B cell (primary cell): ENCODE measurements around the gene P3H3. TPM values are rescaled to one million over a fixed set of nuclear protein-coding genes. Genes with fewer than 3 reads are reported as not detected.
"Not testable (repeated sequence)": the region's sequence is repeated elsewhere in the genome, so short reads cannot be mapped to it uniquely, and the experiment has no call there.

Experiments used
- ATAC-seq: fragments of 200-7000 bp; cut with Tn5 transposase; one replicate; pipeline ENCODE4 v1.10.0; 2021; ENCODE audit warnings: low read depth, mild to moderate bottlenecking, moderate number of reproducible peaks, moderate library complexity
- CTCF ChIA-PET: fragments of 350-600 bp; sonication (Branson Sonifier 250); formaldehyde crosslinking; loops from one replicate; lab custom pipeline; 2021; ENCODE audit warnings: antibody characterized with exemption, inconsistent platforms; lab: Charles Lee
- POLR2A ChIA-PET: fragments of 350-600 bp; sonication (Branson Sonifier 250); formaldehyde crosslinking; loops from one replicate; lab custom pipeline; 2021; ENCODE audit warnings: antibody characterized with exemption; lab: Charles Lee
- DNase-seq: peaks from one replicate; pipeline ENCODE4 v3.0.0; 2013
- H2AFZ ChIP-seq: 2 replicates; pipeline ENCODE4 v1.6.1; 2012; ENCODE audit warnings: mild to moderate bottlenecking, low read depth, low read length; ENCODE audit not compliant: insufficient read depth, poor library complexity, severe bottlenecking
- H3K27ac ChIP-seq, 2 donors: 1 replicate in 1 of 2; 2 replicates in 1 of 2; pipeline ENCODE4 v1.5.1; 2012 to 2013; ENCODE audit warnings: low read length in 2 of 2, mild to moderate bottlenecking in 2 of 2, moderate library complexity in 1 of 2
- H3K27me3 ChIP-seq, 4 experiments: fragments of 200-600 bp in 1 of 4; sonication (generic) in 1 of 4; replicated peaks in 1 of 4; 1 replicate in 2 of 4; 2 replicates in 2 of 4; pipeline versions ENCODE4 v1.6.1 to v1.7.0; 2013 to 2016; ENCODE audit warnings: low read length in 3 of 4, mild to moderate bottlenecking in 2 of 4, mixed read lengths in 1 of 4, moderate library complexity in 1 of 4; ENCODE audit not compliant: insufficient read depth in 4 of 4, control insufficient read depth in 3 of 4; ENCODE audit errors: control extremely low read depth in 1 of 4
- H3K36me3 ChIP-seq, 2 experiments: replicated peaks in 1 of 2; 1 replicate in 1 of 2; 2 replicates in 1 of 2; pipeline versions ENCODE4 v1.6.1 to v1.7.1; 2013; ENCODE audit warnings: low read length in 1 of 2; ENCODE audit not compliant: insufficient read depth in 2 of 2, control insufficient read depth in 1 of 2; ENCODE audit errors: control extremely low read depth in 1 of 2, extremely low read depth in 1 of 2
- H3K4me1 ChIP-seq, 2 donors: fragments of 200-600 bp in 1 of 2; sonication (generic) in 1 of 2; 1 replicate in 1 of 2; 2 replicates in 1 of 2; pipeline versions ENCODE4 v1.5.1 to v1.6.1; 2013 to 2017; ENCODE audit warnings: low read length in 2 of 2; ENCODE audit not compliant: control insufficient read depth in 2 of 2, insufficient read depth in 2 of 2
- H3K4me2 ChIP-seq: replicated peaks from 2 replicates; pipeline ENCODE3; 2012; ENCODE audit warnings: mild to moderate bottlenecking, low read depth, low read length; ENCODE audit not compliant: poor library complexity, severe bottlenecking
- H3K4me3 ChIP-seq, 5 experiments: fragments of 200-600 bp in 1 of 5; sonication (generic) in 1 of 5; 1 replicate in 3 of 5; 2 replicates in 2 of 5; pipeline versions ENCODE4 v1.5.1 to v1.7.0; 2011 to 2016; ENCODE audit warnings: low read length in 4 of 5, mild to moderate bottlenecking in 4 of 5, low read depth in 2 of 5, control low read depth in 1 of 5, moderate library complexity in 1 of 5; ENCODE audit not compliant: insufficient read depth in 1 of 5; ENCODE audit errors: control extremely low read depth in 1 of 5, extremely low read depth in 1 of 5
- H3K79me2 ChIP-seq: fragments of 200-600 bp; sonication (generic); one replicate; pipeline ENCODE4 v1.6.0; 2016; ENCODE audit warnings: low read length; ENCODE audit not compliant: control insufficient read depth, insufficient read depth
- H3K9ac ChIP-seq: fragments of 200-600 bp; sonication (generic); 2 replicates; pipeline ENCODE4 v1.6.1; 2017; ENCODE audit warnings: mild to moderate bottlenecking, low read length, moderate library complexity
- H3K9me3 ChIP-seq, 3 donors: one replicate each; pipeline versions ENCODE4 v1.6.1 to v1.7.1; 2013; ENCODE audit warnings: low read length in 2 of 3; ENCODE audit not compliant: control insufficient read depth in 2 of 3, insufficient read depth in 1 of 3; ENCODE audit errors: control extremely low read depth in 1 of 3
- H4K20me1 ChIP-seq: 2 replicates; pipeline ENCODE4 v1.6.0; 2012; ENCODE audit warnings: mild to moderate bottlenecking, low read length; ENCODE audit not compliant: insufficient read depth, control insufficient read depth, poor library complexity, severe bottlenecking
- H3K27ac Mint-ChIP-seq: one replicate; pipeline ENCODE4 v1.8.0; 2021; ENCODE audit warnings: mixed read lengths
- H3K27me3 Mint-ChIP-seq: one replicate; pipeline ENCODE4 v1.8.0; 2021; ENCODE audit warnings: mixed read lengths
- H3K4me1 Mint-ChIP-seq: one replicate; pipeline ENCODE4 v1.8.0; 2021; ENCODE audit warnings: mixed read lengths
- H3K4me3 Mint-ChIP-seq: one replicate; pipeline ENCODE4 v1.8.0; 2021; ENCODE audit warnings: mixed read lengths
- H3K9me3 Mint-ChIP-seq: one replicate; pipeline ENCODE4 v1.8.0; 2022; ENCODE audit warnings: mixed read lengths; ENCODE audit not compliant: insufficient read depth
- EZH2 ChIP-seq: IDR thresholded peaks from 2 replicates; pipeline ENCODE4 v1.6.1; 2012; ENCODE audit warnings: borderline replicate concordance, low read depth, mild to moderate bottlenecking, moderate library complexity, low read length; ENCODE audit not compliant: insufficient read depth, poor library complexity, severe bottlenecking
- WGBS: methylation state at CpG from one replicate; pipeline ENCODE4 v1.1.5; 2013; ENCODE audit warnings: missing lambda C conversion rate; ENCODE audit not compliant: insufficient coverage; 5-methylcytosine and 5-hydroxymethylcytosine counted together
- intact Hi-C: fragments of 100-400 bp; cut with micrococcal nuclease; formaldehyde crosslinking; loops from one replicate; pipeline ENCODE4 v1.10.0; 2022
- polyA plus RNA-seq: library from polyadenylated mRNA; depleted of rRNA; stranded (reverse); fragments of >200 nt; gene quantifications from 2 replicates; pipeline ENCODE4 v1.2.3, GENCODE V29; 2012
- total RNA-seq, 2 donors: library from RNA; stranded (reverse); fragments of 120-200 nt in 1 of 2; gene quantifications; 1 replicate in 1 of 2; 2 replicates in 1 of 2; pipeline versions ENCODE4 v1.2.3 to v1.2.4, GENCODE V29; 2013 to 2022
- TF ChIP-seq, protein P1 (sequence below): fragments of 200-600 bp; IDR thresholded peaks from one replicate; pipeline ENCODE4 v1.8.0; 2022; ENCODE audit warnings: antibody characterized with exemption, mild to moderate bottlenecking

Gene P3H3
- total and polyA plus RNA-seq, 2 donors (not counting 1 experiment from before 2014, with no cell fraction given): 0.09 TPM; not detected in 1

DNA sequence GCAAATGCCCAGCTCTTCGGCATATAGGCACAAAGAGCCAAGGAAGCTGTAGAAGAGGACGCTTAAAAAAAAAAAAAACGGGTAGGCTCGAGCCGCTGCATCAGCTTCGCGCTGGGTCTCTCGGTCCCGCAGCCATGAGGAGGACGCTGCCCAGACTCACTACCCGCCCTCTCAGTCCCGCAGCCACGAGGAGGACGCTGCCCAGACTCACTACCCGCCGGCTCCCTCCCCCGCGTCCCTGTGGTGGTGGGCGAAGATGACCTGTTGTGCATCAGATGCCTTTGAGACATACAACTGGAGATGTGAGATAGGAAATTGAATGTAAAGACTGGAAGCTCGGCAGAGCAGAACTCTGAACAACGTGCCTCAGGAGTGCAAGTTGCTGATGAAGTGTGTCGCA is 56.3 kb downstream of the P3H3 start:
- Mint-ChIP-seq H3K27ac (no peak overlapping the region), H3K27me3 (no peaks in the 10 kb centered on the region), H3K4me1 (no peaks in the 10 kb centered on the region), H3K9me3 (no peaks in the 10 kb centered on the region), H3K4me3 (no peak overlapping the region)
- no peak overlapping the region for H3K27ac ChIP-seq
- 94% methylated on average over 14 of the region's 22 CpGs for WGBS
- H2AFZ ChIP-seq: no peak overlapping the region
- ChIA-PET POLR2A (no interaction called here), CTCF (interaction anchor here (0.7 to 1.6 kb wide), 3 partner anchors 11 to 119 kb away, joined by 3 to 4 read pairs (median 3); partner anchors contain the start of gene SPSB2)
- no peak overlapping the region for H3K9ac ChIP-seq
- no peaks in the 10 kb centered on the region for H3K4me1 ChIP-seq
- no peaks in the 10 kb centered on the region for H3K79me2 ChIP-seq
- no peaks in the 10 kb centered on the region for H3K9me3 ChIP-seq
- TF ChIP-seq EZH2: no peak
- TF ChIP-seq, protein P1, sequence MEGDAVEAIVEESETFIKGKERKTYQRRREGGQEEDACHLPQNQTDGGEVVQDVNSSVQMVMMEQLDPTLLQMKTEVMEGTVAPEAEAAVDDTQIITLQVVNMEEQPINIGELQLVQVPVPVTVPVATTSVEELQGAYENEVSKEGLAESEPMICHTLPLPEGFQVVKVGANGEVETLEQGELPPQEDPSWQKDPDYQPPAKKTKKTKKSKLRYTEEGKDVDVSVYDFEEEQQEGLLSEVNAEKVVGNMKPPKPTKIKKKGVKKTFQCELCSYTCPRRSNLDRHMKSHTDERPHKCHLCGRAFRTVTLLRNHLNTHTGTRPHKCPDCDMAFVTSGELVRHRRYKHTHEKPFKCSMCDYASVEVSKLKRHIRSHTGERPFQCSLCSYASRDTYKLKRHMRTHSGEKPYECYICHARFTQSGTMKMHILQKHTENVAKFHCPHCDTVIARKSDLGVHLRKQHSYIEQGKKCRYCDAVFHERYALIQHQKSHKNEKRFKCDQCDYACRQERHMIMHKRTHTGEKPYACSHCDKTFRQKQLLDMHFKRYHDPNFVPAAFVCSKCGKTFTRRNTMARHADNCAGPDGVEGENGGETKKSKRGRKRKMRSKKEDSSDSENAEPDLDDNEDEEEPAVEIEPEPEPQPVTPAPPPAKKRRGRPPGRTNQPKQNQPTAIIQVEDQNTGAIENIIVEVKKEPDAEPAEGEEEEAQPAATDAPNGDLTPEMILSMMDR: no peak
- H4K20me1 ChIP-seq: no peaks in the 10 kb centered on the region
- DNase-seq: no peak
- H3K36me3 ChIP-seq: peaks cover 0 to 5% of the 10 kb centered on the region in 2 experiments
- no peak overlapping the region for H3K4me3 ChIP-seq
- no peak for ATAC-seq
- intact Hi-C loops: no loop called here
- H3K27me3 ChIP-seq: no peaks in the 10 kb centered on the region
- no peak overlapping the region for H3K4me2 ChIP-seq

DNA sequence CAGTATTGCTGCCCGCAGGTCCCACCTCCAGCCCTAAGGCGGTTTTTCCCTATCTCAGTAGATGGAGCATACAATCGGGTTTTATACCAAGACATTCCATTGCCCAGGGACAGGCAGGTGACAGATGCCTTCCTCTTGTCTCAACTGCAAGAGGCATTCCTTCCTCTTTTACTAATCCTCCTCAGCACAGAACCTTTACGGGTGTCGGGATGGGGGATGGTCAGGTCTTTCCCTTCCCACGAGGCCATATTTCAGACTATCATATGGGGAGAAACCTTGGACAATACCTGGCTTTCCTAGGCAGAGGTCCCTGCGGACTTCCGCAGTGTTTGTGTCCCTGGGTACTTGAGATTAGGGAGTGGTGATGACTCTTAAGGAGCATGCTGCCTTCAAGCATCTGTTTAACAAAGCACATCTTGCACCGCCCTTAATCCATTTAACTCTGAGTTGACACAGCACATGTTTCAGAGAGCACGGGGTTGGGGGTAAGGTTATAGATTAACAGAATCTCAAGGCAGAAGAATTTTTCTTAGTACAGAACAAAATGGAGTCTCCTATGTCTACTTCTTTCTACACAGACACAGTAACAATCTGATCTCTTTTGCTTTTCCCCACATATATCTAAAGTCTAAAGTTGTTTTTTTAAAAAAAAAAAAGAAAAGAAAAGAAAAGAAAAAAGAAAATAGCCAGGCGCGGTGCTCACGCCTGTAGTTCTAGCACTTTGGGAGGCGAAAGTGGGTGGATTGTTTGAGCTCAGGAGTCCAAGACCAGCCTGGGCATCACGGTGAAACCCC is 58.2 kb downstream of the P3H3 start:
- WGBS: 50% methylated on average over 2 of the region's 15 CpGs
- ATAC-seq, DNase-seq, H3K9me3 ChIP-seq, H3K4me3 ChIP-seq, H3K4me2 ChIP-seq, H3K36me3 ChIP-seq, H3K27ac ChIP-seq, H2AFZ ChIP-seq, H4K20me1 ChIP-seq, H3K9me3 Mint-ChIP-seq, intact Hi-C loops, H3K9ac ChIP-seq, POLR2A ChIA-PET, H3K27me3 ChIP-seq, H3K79me2 ChIP-seq, H3K27me3 Mint-ChIP-seq, H3K4me1 ChIP-seq, H3K4me3 Mint-ChIP-seq, H3K27ac Mint-ChIP-seq: not testable (repeated sequence)
- H3K4me1 Mint-ChIP-seq: peaks cover 11% of the 10 kb centered on the region
- CTCF ChIA-PET: interaction anchor here (1.6 kb wide), 1 partner anchor 13 kb away, joined by 8 read pairs; the partner anchor contains the start of gene SPSB2
